Measurements from ENCODE around the gene ACADL. TPM values are rescaled to one million over a fixed set of nuclear protein-coding genes. Genes with fewer than 3 reads are reported as not detected.
"Not testable (repeated sequence)": the region's sequence is repeated elsewhere in the genome, so short reads cannot be mapped to it uniquely, and the experiment has no call there.

ACADL gene
- total and polyA plus RNA-seq, 8 donors = 11.1 to 30.9 (median 22.8) TPM

- Histone ChIP-seq H3K4me3 (no peak overlapping the region), H3K4me1 (peaks cover 13 to 22% (median 22%) of the 10 kb centered on the region in 3 donors), H3K27ac (peak overlapping the region in 2 of 4 donors; percentile 68 to 76), H3K9me3 (no peaks in the 10 kb centered on the region), H3K27me3 (no peaks in the 10 kb centered on the region), H3K36me3 (no peaks in the 10 kb centered on the region)
- ATAC-seq (no peak), DNase-seq (no peak), FAIRE-seq (no peak)
- intact Hi-C loops (cut with DNase I) = loop anchor here in 1 of 3 donors (10.0 kb wide), 1 partner anchor 103 kb away; no protein-coding TSS in a partner anchor
- no peak for TF ChIP-seq CTCF (IDR thresholded peaks at IDR 0.05)
- 72 to 77% methylated on average over 3 of the region's 3 CpGs for WGBS, 2 donors
Observed at GRCh38 chr2:210188190-210188589, 37.1 kb downstream of the ACADL start.

GRCh38 chr2:210183936-210184335 is 41.3 kb downstream of the ACADL start:
- H3K27ac ChIP-seq, H3K9me3 ChIP-seq, H3K36me3 ChIP-seq, H3K4me3 ChIP-seq, H3K27me3 ChIP-seq, FAIRE-seq, DNase-seq, ATAC-seq: not testable (repeated sequence)
- intact Hi-C loops (cut with DNase I) = loop anchor here in 1 of 3 donors (10.0 kb wide), 1 partner anchor 99 kb away; no protein-coding TSS in a partner anchor
- 97 to 99% methylated on average over 1 of the region's 1 CpG for WGBS, 2 donors
- peaks cover 0 to 22% (median 21%) of the 10 kb centered on the region in 3 donors for H3K4me1 ChIP-seq

- ATAC-seq (peak in 2 of 4 donors; percentile 38 to 67), DNase-seq (peak in 2 of 6 donors; percentile 26 to 31)
- WGBS, 2 donors = 75 to 78% methylated on average over 12 of the region's 12 CpGs
- not testable (repeated sequence) for H3K9me3 ChIP-seq, FAIRE-seq, H3K36me3 ChIP-seq, H3K27me3 ChIP-seq, H3K4me3 ChIP-seq, H3K27ac ChIP-seq
- intact Hi-C loops (cut with DNase I) = loop anchor here in 1 of 3 donors (10.0 kb wide), 1 partner anchor 97 kb away; no protein-coding TSS in a partner anchor
- peaks cover 0 to 17% (median 16%) of the 10 kb centered on the region in 3 donors for H3K4me1 ChIP-seq
Observed at GRCh38 chr2:210181606-210182088, 43.6 kb downstream of the ACADL start.

- not testable (repeated sequence) for H3K4me3 ChIP-seq, FAIRE-seq, H3K27me3 ChIP-seq, H3K36me3 ChIP-seq, H3K9me3 ChIP-seq, DNase-seq, H3K27ac ChIP-seq
- WGBS, 2 donors = 78 to 92% methylated on average over 3 of the region's 3 CpGs
- intact Hi-C loops (cut with DNase I) = loop anchor here in 1 of 3 donors (10.0 kb wide), 1 partner anchor 96 kb away; no protein-coding TSS in a partner anchor
- peak in 2 of 4 donors; percentile 18 to 26 for ATAC-seq
- H3K4me1 ChIP-seq = peaks cover 0 to 17% (median 16%) of the 10 kb centered on the region in 3 donors
Observed at GRCh38 chr2:210181033-210181605, 44.1 kb downstream of the ACADL start.

- H3K9me3 ChIP-seq = no peaks in the 10 kb centered on the region
- DNase-seq (no peak), ATAC-seq (peak in 3 of 4 donors; percentile 72 to 92 (median 81)), FAIRE-seq (no peak)
- no peaks in the 10 kb centered on the region for H3K36me3 ChIP-seq
- peak overlapping the region in 2 of 4 donors; percentile 15 to 52 for H3K27ac ChIP-seq
- TF ChIP-seq CTCF (IDR thresholded peaks at IDR 0.05) = no peak
- intact Hi-C loops (cut with DNase I) = loop anchor here in 1 of 3 donors (10.0 kb wide), 1 partner anchor 96 kb away; no protein-coding TSS in a partner anchor
- 34 to 47% methylated on average over 1 of the region's 1 CpG for WGBS, 2 donors
- H3K4me3 ChIP-seq = no peak overlapping the region
- H3K27me3 ChIP-seq = no peaks in the 10 kb centered on the region
- H3K4me1 ChIP-seq = peaks cover 0 to 17% (median 16%) of the 10 kb centered on the region in 3 donors
Observed at GRCh38 chr2:210180477-210180876, 44.8 kb downstream of the ACADL start.

GRCh38 chr2:210179351-210179990 is 45.8 kb downstream of the ACADL start:
- peak in 1 of 4 donors; percentile 19 for ATAC-seq
- no peak overlapping the region for H3K4me3 ChIP-seq
- no peaks in the 10 kb centered on the region for H3K9me3 ChIP-seq
- no peak for FAIRE-seq
- DNase-seq = no peak
- no peak for TF ChIP-seq CTCF (IDR thresholded peaks at IDR 0.05)
- intact Hi-C loops (cut with DNase I) = no loop called here
- peak overlapping the region in 1 of 4 donors; percentile 52 for H3K27ac ChIP-seq
- H3K36me3 ChIP-seq = no peaks in the 10 kb centered on the region
- peaks cover 0 to 17% (median 16%) of the 10 kb centered on the region in 3 donors for H3K4me1 ChIP-seq
- no peaks in the 10 kb centered on the region for H3K27me3 ChIP-seq
